Ovary (tissue), 3 donors: ENCODE results near the gene CCDC43.

Source experiments
- CTCF ChIP-seq, 3 donors: fragments of 450-650 bp in 2 of 3; fragments of 200-600 bp in 1 of 3; IDR thresholded peaks; one replicate each; pipeline versions ENCODE4 v1.5.1 to v1.8.0; 2016 to 2022; ENCODE audit warnings: antibody characterized with exemption in 3 of 3, mild to moderate bottlenecking in 1 of 3
- EP300 ChIP-seq: sonication (generic); formaldehyde crosslinking; IDR thresholded peaks from one replicate; pipeline ENCODE4 v1.6.1; 2017; ENCODE audit warnings: antibody characterized with exemption
- POLR2A ChIP-seq: fragments of 450-650 bp; IDR thresholded peaks from one replicate; pipeline ENCODE4 v1.6.1; 2017; ENCODE audit warnings: antibody characterized with exemption, mild to moderate bottlenecking, moderate library complexity
- donor health status: DM: no; HTN: no; CAD: no.

GRCh38 chr17:44664867-44665266, 24.7 kb downstream of the CCDC43 start:
- TF ChIP-seq EP300 (no peak), CTCF (IDR thresholded peaks at IDR 0.05) (no peak), POLR2A (no peak)
